Upper lobe of left lung (tissue), 4 donors: Measurements from ENCODE around the gene KCNN4.

Experiments
- EP300 ChIP-seq, 4 donors: sonication (generic); formaldehyde crosslinking; IDR thresholded peaks; one replicate each; pipeline ENCODE4 v1.5.1; 2017; ENCODE audit warnings: antibody characterized with exemption in 4 of 4, control low read depth in 2 of 4
- TF ChIP-seq, protein P1 (sequence below), 6 experiments: fragments of 450-650 bp in 4 of 6; fragments of 200-600 bp in 2 of 6; sonication (generic) in 2 of 6; IDR thresholded peaks; one replicate each; pipeline ENCODE4 v1.5.1; 2016 to 2019; ENCODE audit warnings: antibody characterized with exemption in 6 of 6

DNA sequence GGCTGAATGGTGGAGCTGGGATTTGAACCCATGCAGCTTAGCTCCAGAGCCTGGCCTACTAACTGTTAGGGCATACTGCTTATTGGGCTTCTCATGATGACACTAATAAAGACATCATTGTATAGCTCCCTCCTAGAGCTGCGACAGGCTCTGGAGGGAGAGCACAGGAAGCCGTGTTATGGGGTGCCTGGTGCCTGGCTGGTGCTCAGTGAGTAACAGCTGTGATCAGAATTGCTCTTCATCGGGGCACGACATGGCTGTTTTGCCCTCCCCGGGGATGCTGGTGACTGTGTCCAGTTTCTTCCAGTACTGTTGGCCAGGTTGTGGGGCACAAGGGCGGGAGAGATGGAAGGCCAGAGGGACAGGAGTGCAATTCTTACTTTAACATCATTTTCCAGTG lies 16.3 kb upstream of the KCNN4 start:
- TF ChIP-seq, protein P1, sequence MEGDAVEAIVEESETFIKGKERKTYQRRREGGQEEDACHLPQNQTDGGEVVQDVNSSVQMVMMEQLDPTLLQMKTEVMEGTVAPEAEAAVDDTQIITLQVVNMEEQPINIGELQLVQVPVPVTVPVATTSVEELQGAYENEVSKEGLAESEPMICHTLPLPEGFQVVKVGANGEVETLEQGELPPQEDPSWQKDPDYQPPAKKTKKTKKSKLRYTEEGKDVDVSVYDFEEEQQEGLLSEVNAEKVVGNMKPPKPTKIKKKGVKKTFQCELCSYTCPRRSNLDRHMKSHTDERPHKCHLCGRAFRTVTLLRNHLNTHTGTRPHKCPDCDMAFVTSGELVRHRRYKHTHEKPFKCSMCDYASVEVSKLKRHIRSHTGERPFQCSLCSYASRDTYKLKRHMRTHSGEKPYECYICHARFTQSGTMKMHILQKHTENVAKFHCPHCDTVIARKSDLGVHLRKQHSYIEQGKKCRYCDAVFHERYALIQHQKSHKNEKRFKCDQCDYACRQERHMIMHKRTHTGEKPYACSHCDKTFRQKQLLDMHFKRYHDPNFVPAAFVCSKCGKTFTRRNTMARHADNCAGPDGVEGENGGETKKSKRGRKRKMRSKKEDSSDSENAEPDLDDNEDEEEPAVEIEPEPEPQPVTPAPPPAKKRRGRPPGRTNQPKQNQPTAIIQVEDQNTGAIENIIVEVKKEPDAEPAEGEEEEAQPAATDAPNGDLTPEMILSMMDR (IDR thresholded peaks at IDR 0.05) = no peak
- TF ChIP-seq EP300 (IDR thresholded peaks at IDR 0.05) = no peak
